GM21515 (cell line): ENCODE results near the gene SNCAIP.
"Not testable (repeated sequence)": the region's sequence is repeated elsewhere in the genome, so short reads cannot be mapped to it uniquely, and the experiment has no call there.

Source experiments
- ATAC-seq: cut with Tn5 transposase; IDR thresholded peaks from one replicate; pipeline ENCODE4 v1.9.1; 2021; ENCODE audit not compliant: unreplicated experiment

The SNCAIP gene

GRCh38 chr5:122457178-122457826, 145.3 kb downstream of the SNCAIP start:
- no peak for ATAC-seq

- peak; percentile 83 for ATAC-seq
Observed at GRCh38 chr5:122458278-122458872, 146.3 kb downstream of the SNCAIP start.

- ATAC-seq, result no peak
Observed at GRCh38 chr5:122462486-122462885, 150.4 kb downstream of the SNCAIP start.

GRCh38 chr5:122463221-122463620, 151.2 kb downstream of the SNCAIP start:
- no peak for ATAC-seq

- ATAC-seq, result no peak
Observed at GRCh38 chr5:122464191-122464590, 152.2 kb downstream of the SNCAIP start.

- no peak for ATAC-seq
Observed at GRCh38 chr5:122465031-122465577, 153.1 kb downstream of the SNCAIP start.

GRCh38 chr5:122465994-122466393, 154.0 kb downstream of the SNCAIP start:
- no peak for ATAC-seq

- ATAC-seq, result no peak
Observed at GRCh38 chr5:122468351-122469116, 156.5 kb downstream of the SNCAIP start.

- no peak for ATAC-seq
Observed at GRCh38 chr5:122469384-122469919, 157.4 kb downstream of the SNCAIP start.

GRCh38 chr5:122470365-122470764, 158.3 kb downstream of the SNCAIP start:
- no peak for ATAC-seq

- no peak for ATAC-seq
Observed at GRCh38 chr5:122471031-122471751, 159.2 kb downstream of the SNCAIP start.

- no peak for ATAC-seq
Observed at GRCh38 chr5:122471752-122472061, 159.7 kb downstream of the SNCAIP start.

- no peak for ATAC-seq
Observed at GRCh38 chr5:122473138-122473843, 161.3 kb downstream of the SNCAIP start.

GRCh38 chr5:122473941-122474340, 161.9 kb downstream of the SNCAIP start:
- ATAC-seq, result no peak

- no peak for ATAC-seq
Observed at GRCh38 chr5:122478741-122479442, 166.9 kb downstream of the SNCAIP start.

- no peak for ATAC-seq
Observed at GRCh38 chr5:122480146-122480545, 168.1 kb downstream of the SNCAIP start.

GRCh38 chr5:122484103-122484502, 172.1 kb downstream of the SNCAIP start:
- ATAC-seq, result no peak

GRCh38 chr5:122485226-122485625, 173.2 kb downstream of the SNCAIP start:
- no peak for ATAC-seq

- not testable (repeated sequence) for ATAC-seq
Observed at GRCh38 chr5:122486616-122487015, 174.6 kb downstream of the SNCAIP start.

GRCh38 chr5:122490718-122491117, 178.7 kb downstream of the SNCAIP start:
- ATAC-seq, result no peak
